HL-60/S4 treated with retinoic acid at 250 ng/mL for 4 days and 3 days (cell line): ENCODE data around the gene CPSF3.

Experiments used
- in situ Hi-C: fragments of 300-500 bp; cut with MboI; formaldehyde crosslinking; loops from 2 replicates; pipeline ENCODE4 v1.7.0; 2022; ENCODE audit warnings: low sequenced_read_pairs

The CPSF3 gene

DNA sequence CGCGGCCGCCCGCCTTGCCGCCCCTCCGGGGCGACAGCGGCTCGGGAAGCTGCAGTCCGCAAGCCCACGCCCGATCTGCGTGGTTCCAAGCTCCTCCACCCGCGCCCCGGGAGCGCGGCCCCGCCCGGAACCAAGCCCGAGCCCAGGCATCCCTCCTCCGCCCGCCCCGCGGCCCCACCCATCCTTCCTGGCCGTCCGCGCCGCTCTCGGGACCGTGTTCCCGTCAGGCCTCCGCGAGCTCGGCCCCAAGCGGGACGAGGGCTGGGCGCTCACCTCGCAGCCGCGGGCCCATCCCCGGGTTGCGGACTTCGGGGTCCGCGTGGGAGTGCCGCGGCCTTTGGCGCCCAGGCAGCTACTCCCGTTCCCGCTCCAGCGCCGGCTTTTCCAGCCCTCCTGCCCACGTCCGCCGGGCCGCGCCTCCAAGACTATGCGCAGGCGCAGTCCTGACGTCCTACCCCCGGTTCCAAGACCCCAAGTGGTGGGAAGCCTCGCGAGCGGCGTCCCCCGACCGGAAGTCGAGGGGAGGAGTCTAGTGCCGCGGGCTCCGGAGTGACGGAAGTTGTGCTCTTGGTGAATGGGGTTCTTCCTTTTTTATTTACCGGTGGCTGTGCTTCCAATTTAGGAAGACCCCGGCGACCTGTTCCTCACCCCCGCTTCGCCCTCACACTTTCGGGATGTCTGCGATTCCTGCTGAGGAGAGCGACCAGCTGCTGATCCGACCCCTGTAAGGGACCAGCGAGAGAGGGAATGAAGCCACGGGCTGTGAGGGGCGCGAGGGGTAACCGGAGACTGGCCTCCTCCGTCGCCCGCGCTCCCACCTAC is at the start of gene CPSF3, which contains the start of gene ITGB1BP1:
Gene CPSF3, plus strand, starts transcription at position 555 of the 822 bp plus-strand sequence. Its CDS starts 120 bp downstream, at position 675.
Gene ITGB1BP1, minus strand, starts transcription at position 429 of the 822 bp plus-strand sequence. CDS start 4,831 bp downstream, outside the sequence.
- in situ Hi-C loops = no loop called here

DNA sequence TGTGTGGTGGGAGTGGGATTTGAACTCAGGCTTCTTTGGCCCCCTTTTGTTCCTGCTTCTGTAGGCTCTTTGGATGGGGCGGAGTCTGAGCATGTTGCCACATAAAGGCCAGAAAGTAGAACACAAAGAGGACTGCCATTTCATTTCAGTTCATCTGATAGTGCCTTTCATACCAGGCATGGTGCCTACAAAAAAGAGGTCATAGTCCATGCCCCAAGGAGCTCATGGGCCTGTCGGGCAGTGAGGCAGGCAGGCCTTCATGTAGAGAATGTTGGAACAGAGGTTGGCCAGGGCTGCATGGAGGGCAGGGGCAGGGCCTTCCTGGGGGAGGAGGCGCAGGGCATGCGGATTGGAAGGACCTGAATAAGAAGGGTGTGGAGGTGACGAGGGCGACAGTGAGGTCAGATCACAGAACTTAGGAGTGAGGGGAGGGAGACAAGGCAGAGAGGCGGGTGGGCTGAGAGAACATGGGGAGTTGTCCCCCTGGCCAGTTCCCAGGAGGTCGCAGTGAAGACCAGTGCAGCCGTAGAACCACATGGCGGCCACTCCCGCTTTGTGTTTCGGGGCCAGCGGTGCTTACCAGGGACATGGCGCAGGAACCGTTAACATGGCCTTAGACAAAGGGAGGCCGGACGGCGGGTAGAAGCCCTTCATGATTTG is 49.3 kb upstream of the CPSF3 start:
- in situ Hi-C loops = no loop called here

DNA sequence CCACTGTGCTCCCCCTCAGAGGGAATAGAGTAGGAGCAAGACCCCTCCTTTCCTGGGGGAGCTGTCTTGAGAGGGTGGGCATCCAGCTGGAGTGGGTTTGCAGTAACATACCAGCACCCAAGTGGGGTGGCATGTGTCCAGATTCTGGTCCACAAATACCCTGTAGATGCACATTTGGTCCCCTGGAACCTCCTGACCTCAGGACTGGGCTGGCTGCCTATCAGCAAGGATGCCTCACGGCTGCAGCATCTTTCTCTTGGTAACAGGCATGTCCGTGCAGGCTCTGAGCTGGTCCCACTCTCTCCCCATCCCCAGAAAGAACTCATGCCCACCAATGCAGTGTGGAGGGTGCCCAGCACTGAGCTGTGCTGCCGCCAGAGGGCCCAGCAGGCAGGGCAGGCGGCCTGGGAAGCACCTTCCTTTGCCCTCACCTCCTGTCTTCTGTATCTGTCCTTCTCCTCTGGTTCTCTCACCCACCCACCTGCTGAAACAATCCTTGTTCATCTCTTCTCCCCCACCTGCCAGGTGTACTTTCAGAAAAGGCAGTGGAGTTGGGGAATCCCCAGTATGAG is 47.5 kb upstream of the CPSF3 start:
- in situ Hi-C loops = no loop called here

DNA sequence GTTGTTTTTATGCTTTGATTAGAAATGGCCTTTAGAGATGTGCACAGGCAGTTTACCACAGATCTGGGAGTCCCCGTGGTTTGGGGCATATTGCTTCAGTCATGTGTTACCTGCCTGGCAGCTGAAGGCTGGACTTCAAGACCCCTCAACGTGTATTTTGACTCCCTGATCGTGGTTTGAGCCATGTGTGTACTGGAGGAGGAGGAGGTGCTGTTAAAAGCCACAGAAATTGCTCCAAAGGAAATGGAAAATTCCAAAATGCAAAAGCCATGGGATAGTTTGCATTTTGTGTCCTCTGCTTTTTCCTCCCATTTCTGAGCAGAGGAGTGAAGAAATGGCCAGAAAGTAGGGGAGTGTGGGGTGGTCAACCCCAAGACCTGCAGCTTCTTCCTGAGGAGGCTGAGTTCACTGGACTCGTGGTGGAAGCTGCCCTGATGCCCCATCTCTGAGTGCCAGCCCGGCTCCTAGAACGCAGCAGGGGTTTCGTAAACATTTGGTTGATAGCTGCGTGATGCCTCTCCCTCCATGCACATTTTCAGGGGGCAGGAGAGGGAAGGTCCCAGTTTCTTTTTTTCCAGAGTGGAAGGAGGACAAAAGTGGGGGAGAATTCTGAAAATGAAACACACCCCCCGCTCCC is 45.9 kb upstream of the CPSF3 start:
- in situ Hi-C loops = no loop called here

DNA sequence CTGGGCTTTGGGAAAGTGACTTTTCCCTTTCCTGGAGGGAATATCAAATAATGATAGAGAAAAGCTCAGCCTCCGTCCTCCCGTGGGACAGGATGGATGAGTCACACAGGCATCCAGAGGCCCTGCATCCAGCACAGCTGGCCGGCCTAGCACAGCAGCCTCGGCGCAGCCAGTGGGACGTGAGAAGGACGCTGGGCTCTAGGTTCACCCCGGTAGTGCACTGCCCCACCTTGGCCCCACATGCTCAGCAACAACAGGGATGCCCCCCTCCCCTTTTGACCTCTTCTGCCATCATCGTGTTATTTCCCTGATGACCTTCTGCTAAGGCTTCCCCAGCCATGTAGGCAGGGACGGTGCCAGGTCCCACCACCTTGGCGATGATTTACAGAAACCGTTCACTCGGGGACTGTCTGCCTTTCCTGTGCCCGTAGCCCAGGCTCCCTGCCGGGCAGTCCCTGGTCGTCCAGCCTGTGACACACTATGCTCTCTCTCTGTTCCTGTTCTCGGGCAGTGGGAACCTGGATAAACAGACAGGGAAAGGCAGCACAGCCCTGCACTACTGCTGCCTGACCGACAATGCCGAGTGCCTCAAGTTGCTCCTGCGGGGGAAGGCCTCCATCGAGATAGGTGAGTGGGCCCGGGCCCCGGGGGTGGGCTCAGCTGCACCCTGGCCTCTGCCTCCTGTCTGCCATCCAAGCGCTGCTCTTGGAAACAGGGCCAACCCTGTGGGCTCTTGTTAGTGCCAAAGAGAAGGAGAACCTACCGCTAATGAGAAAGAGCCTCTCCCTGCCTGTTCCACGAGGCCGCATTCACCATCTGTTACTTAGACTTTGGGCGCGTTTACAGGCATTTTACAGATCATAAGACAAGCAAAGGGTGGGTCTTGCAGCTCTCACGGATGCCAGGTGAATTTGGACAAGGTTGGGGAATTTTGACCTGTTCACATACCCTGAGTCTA is 44.7 kb upstream of the CPSF3 start:
- in situ Hi-C loops = no loop called here

DNA sequence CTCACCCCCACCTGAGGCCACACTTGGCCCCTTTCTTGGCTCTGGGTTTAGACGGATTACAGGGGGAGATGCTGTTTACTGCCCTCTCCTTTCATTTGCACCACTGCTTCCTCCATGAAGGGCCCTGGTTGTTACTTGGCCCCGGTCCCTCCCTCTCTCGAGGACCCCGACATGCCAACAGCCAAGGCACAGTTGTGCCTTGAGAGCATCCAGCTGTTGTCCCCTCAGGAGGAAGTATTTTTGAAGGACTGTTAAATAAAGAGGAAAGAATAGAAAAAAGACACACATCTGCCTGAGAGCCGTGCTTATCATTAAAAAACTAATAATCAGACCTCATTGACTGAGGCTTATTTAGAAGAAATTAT is 44.1 kb upstream of the CPSF3 start:
- in situ Hi-C loops = no loop called here

DNA sequence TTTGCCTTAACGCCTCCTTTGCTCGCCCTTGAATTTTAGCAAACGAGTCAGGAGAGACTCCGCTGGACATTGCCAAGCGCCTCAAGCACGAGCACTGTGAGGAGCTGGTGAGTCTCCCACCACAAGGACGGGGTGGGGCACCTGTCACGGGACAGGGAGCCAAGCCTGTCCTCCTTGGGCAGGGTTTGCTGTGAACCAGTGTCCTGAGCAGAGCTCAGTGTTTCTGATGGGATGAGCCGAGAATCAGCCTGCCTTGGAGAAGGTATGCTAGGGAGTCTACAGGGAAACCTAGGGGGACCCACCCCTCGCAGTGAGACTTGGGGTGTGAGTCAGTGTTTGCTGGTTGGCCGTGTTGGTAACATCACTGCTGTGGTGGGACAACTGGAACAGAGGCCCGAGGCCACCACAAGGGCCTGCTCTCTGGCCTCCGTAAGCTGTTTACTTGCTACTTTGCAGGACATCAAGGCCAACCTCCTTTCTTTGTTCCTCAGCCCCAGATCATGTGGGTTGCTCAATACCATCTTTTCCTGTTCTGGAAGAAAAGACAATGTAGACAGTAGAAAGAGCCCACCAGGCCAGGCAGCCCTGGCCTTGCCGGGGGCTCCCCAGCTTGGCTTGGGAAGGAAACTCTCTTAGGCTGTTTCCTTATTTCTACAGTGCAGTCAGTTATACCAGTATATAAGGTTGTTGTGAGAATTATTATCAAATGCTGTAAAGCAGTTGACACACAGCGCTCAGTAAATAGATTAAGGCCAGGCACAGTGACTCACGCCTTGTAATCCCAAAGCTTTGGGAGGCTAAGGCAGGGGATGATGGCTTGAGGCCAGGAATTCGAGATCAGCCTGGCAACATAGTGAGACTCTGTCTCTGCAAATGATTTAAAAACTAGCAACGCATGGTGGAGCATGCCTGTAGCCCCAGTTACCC is 42.5 kb upstream of the CPSF3 start:
- in situ Hi-C loops = no loop called here

DNA sequence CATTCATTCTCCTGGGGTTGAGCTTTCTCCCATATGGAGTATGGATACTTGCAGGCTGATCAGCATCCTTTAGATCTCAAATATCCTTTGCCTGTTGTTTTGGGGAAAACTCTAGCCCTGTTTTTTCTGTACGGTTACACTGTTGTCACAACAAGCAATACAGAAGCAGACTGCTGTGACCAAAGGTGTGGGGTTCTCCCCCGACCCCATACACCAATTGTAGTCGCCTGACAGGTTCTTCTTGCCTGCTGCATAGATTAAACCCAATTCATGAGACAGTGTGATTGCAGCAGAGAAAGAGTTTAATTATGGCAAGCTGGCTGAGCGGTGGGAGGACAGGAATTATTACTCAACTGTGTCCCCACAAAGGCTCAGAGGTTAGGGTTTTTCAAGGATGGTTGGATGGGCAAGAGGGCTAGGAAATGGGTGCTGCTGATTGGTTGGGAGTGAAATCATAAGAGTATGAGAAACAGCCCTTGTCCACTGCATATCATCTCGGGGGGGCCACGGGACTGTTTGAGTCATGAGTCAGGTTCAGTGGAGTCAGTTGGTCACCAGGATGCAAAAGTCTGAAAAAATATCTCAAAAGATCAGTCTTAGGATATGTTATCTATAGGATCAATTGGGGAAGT is 40.7 kb upstream of the CPSF3 start:
- in situ Hi-C loops = no loop called here

DNA sequence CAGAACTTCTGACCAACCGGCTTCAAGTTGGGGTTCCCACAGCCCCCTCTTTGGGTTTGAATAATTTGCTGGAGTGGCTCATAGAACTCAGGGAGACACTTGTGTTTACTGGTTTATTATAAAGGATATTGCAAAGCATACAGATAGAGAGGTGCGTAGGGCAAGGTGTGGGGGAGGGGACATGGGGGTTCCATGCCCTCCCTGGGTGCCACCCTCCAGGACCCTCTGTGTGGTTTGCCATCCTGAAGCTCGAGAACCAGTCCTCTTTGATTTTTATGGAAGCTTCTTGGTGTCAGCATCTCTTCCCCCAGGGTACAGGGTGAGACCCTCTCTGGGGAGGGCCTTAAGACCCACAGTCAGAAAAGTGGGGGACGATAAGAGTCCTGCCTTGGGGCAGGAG is 38.9 kb upstream of the CPSF3 start:
- in situ Hi-C loops = no loop called here

DNA sequence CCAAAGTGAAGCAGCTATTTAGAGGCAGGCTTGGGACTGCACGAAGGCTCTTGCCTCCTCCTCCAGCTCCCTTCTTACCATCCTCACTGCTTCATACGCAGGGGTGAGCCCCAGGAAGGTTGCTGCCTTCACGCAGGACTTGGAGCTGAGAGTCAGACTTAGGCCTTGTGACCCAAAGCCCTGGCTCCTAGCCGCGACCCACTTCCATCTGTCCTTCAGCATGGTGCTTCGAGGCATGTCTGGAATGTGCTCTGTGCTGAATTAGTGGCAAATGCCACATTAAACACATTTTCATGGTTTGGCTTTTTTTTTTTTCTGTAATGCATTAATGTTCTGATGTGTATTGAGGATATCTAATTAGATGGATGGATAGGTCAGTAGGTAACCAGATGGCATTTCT is 37.6 kb upstream of the CPSF3 start:
- in situ Hi-C loops = no loop called here

DNA sequence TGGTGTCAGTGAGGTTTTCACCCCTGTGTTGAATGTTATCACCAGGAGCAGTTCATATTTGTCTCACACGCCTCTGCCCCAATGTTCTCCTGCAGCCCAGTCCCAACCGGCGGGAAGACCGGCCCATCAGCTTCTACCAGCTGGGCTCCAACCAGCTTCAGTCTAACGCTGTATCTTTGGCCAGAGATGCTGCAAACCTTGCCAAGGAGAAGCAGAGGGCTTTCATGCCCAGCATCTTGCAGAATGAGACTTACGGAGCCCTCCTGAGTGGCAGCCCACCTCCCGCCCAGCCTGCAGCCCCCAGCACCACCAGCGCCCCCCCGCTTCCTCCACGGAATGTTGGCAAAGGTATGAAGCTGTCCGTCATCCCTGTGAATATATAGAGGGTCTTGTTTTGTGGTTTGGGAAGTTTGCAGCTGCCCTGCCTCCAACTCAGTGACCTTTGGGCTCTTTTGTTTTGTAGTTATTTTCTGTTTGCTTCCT is 35.2 kb upstream of the CPSF3 start:
- in situ Hi-C loops = no loop called here

DNA sequence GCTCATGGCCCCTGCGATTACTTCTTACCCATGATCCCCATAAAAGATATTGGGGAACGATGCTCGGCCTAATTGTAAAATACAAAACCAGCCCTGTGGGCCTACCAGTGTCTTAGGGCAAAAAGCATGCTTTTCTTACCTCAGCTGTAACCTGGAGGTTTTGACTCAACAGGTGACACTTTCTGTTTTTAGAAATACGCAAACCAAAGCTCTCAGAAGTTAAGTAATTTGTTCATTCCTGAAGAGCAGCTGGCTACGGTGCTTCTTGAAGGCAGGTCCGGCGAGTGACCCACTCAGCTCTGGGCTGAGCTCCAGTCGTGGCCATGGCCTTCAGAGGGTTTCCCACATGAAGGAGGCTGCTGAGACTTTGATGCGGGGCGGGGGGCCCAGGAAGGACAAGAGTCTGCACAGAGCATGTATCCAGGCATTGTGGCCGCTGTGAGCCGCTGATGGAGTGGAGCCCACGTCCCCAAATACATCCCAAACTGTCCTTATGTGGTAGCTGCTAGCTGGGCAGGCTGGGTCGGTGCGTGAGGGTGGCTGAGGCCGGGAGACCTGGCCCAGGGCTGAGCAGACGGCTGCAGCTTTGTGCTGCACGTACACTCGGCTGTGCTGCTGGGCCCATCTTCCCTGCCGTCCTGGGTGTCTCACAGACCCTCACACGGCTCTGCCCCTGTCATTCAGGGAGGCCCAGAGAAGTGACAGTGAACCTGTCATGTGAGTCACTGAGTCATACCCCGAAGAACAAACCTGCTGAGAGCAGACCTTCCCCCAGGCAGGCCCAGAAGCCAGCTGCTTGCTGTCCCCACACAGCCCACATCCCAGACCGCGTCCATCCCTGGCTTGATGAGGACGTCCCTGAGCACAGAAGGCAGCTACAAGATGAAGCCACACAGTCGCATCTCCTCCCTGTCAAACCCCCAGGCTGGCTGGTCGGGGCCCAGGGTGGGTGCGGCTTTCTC is 34.2 kb upstream of the CPSF3 start:
- in situ Hi-C loops = no loop called here

DNA sequence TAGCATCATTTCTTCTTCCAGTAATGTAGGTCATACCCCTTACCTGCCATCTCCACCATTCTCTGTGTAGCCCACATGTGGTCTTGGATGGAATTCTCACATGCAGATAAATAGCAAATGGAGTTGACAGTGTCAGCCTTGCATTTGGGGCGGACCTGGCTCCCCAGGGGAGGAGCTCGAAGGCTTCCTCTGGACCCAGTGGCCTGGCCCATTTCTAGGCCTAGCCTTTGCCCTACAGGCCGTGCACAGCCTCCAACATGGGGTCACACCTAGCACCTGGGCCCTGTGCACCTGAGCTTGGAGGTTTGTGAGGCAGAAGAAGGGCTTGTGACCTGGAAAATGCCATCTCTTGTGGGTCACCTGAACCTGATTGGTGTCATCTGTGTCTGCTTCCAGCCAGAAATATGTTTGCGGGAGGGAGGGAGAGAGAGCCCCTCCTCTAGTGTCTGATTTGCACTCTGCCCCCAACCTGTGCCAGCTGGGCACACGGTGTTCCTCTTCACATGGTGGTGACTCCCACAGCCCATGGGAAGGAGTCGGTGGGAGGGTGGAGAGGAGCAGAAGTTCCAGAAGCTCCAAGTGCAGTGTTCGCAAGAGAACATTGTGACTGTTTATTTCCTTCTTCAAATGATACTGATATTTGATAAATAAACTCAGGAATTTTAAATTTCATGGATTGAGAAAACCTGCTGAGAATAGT is 33.2 kb upstream of the CPSF3 start:
- in situ Hi-C loops = no loop called here

DNA sequence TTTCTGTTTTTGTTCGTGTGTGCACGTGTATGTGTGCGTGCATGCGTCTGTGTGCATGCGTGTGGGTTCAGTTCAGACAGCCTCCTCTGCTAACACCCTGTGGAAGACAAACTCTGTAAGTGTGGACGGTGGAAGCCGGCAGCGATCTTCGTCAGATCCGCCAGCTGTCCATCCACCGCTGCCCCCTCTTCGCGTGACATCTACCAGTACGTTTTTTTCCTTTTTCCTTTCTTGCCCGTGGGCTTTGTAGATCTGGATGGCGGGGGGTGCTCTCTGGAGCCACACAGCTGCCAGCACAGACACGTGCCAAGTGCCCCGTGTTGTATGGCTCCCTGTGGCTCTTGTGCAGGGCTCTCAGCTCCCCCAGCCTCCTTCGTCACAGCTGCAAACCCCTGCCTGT is 32.5 kb upstream of the CPSF3 start:
- in situ Hi-C loops = no loop called here

DNA sequence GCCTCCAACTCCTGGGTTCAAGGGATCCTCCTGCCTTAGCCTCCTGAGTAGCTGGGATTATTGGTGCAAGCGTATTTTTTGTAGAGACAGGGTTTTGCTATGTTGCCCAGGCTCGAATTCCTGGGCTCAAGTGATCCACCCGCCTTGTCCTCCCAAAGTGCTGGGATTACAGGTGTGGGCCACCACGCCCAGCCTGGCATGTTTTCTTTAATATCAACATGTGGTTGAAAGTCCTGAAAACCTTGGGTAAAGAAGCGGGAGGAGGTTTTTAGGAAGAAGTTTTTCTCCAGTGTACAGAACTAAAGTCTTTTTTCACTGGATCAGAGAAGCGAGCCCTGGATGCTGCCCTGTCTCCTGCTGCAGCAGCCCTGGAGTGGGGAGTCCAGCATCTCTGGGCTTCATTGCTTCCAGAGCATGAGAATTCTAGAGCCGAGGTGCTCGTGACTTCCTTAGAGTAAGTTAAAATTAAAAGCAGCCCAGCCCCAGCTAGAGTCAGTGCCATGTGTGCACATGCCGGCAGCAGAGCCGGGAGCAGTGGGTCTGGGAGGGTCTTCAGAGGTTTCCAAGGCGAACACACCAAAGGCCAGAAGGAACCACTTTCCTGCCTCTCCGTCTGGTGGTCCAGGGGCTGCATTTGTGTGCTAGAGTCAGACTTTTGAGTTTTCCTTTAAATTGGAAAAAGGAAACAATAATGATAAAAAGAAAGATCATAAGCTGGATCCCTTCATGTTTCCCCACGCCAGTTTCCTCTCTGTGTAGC is 31.3 kb upstream of the CPSF3 start:
- in situ Hi-C loops = no loop called here
